CD4-positive, alpha-beta T cell treated with Interleukin-17A for 4 hours (primary cell): ENCODE measurements around the gene HSD17B8.
"Not testable (repeated sequence)": the region's sequence is repeated elsewhere in the genome, so short reads cannot be mapped to it uniquely, and the experiment has no call there.

Source experiments
- DNase-seq: peaks from one replicate; pipeline ENCODE4 v3.0.0-alpha.2; 2020; ENCODE audit warnings: mixed read lengths

The HSD17B8 gene

DNA sequence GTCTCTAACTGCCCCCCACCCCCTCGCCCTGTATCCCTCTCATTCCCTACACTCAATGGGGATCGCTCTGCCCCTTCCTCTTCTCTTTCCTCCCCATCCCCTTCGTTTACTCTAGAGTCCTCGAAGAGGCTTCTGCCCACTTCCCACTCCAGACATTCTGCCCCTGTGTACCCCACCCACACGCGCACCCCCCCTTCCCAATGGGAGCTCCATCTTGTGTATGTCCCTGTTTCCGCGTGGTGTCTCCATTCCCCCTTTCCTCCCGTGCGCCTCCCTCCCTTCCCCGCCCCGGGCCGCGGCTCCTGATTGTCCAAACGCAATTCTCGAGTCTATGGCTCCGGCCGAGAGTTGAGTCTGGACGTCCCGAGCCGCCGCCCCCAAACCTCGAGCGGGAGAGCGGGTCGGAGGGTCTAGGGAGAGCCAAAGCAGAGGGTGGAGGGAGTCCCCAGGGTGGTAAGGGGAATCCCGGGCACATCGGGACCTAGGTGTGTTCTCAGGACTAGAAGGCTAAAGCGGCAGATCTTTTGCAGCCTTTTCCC is 3.2 kb downstream of the HSD17B8 start:
- DNase-seq: peak; percentile 24

DNA sequence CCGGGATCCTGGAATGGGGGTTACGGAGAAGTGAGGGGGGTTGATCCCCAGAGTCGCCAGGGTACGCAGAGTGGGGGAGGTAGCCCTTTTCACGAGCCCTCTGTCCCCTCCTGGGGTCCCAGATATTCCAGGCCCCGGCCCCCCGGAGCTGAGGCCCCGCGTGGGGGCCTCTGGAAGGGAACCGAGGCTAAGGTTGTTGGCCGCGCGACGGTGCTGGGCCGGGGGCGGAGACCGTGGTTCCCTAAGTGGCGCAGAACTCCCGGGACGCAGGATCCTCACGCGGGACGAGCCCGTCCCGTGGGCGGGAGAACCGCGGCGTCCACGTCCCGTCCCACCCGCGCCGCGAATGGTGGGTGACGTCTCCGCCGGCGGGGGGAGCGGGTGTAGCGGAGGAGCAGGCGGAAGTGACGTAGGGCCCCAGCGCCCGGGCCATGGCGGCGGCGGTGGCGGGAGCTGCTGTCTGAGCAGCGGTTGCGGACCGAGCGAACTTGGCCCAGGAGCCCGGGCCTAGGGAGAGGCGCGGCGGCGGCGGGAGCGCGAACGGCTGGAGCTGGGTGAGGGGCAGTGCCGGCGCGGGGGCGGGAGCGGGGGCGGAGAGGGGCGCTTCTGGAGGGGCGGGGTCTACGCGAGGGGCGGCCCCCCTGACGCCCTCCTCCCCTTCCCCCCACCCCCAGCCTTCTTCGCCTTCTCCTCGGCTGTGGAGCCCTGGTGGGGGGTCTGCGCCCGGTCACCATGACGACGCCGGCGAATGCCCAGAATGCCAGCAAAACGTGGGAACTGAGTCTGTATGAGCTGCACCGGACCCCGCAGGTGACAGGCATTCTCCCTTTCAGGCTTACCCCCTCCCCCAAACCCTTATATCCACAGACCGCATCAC is 3.9 kb downstream of the HSD17B8 start, which contains the start of gene RING1:
Gene RING1 (plus strand): TSS at position 410 of the 877 bp plus-strand sequence. CDS start 323 bp downstream, at position 733.
- DNase-seq: peak; percentile 92

GRCh38 chr6:33209856-33210255 is 5.4 kb downstream of the HSD17B8 start:
- DNase-seq: no peak

- DNase-seq: no peak
Observed at GRCh38 chr6:33211136-33211535, 6.7 kb downstream of the HSD17B8 start.

GRCh38 chr6:33211666-33212422 is 7.4 kb downstream of the HSD17B8 start:
- DNase-seq: no peak

- no peak for DNase-seq
Observed at GRCh38 chr6:33212857-33213165, 8.4 kb downstream of the HSD17B8 start.

DNA sequence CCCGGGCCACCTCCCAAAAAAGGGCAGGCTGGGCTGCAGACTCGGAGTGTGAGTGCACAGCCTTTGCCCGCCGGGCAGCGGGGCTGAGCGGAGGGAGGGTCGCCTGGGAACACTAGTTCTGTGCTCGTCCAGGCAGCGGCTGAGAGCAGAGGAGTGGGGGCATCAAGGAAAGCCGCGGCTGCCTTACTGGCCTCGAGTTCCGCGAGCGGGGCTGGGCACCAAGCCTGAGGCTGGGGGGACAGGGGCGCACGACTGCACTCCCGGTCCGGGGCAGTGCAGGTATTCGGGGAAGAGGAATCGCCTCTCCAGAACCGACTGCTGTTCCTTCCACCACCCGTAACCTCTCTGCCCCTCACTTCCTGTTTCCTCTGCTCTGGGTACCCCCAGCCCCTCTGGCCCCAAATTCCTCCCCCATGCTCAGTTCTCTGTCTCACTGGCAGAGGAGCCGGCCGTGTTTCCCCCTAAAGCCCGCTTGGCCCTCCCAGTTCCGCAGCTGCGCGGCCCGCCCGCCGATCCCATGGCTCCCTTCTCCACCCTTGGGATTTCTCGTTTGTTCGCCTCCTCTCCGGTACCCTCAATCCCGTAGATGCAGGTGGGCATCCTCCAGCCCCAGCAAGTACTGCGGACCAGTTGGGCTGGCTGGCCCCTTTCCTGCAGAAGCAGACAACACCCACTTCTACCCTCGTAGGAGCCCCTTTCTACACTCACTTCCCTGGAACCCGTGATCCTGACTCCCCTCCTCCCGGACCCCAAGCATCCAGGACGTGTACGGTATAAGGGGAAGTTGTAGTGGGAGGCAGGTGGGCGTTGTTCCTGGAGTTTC is 8.9 kb downstream of the HSD17B8 start:
- DNase-seq: peak; percentile 26

GRCh38 chr6:33213989-33214335 is 9.5 kb downstream of the HSD17B8 start:
- DNase-seq: no peak

DNA sequence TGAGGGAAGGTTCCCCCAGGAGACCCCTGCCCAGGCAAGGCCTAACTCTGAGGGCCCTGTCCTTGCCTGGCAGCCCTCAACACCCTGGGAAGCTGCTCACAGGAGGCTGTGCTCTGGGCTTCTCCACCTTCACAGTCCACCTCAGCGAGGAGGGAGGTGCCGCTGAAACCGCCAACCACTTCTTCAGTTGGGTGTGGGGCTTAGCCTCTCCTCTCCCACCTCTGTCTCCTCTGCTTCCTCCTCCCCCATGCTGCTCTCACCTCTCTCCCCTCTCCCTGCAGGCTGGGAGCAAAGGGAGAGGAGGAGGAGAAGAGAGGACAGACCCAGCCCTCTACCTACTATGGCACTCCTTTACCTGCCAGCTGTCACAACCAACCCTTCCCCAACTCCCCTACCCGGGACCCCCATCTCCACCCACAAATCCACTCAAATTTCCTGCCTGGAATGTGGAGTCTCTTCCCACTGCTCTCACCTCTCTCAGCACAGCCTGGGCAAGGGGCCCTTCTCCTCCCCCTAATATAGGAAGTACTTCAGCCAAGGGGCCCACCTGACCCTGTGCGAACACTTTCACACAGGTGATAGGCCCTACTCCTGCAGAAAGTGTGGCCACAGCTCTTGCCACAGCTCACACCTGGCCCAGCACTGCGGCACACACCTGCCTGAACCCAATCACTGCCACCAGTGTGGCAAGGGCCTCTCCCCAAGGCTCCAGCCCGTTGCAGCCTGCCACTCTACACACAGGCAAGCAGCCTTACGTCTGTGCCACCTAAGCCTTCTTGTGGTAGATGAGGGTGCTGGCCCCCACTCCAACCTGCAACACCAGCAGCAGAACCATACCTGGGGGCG is 11.0 kb downstream of the HSD17B8 start:
- no peak for DNase-seq

- DNase-seq: no peak
Observed at GRCh38 chr6:33216117-33216649, 11.7 kb downstream of the HSD17B8 start.

GRCh38 chr6:33217246-33217645 is 12.8 kb downstream of the HSD17B8 start:
- no peak for DNase-seq

DNA sequence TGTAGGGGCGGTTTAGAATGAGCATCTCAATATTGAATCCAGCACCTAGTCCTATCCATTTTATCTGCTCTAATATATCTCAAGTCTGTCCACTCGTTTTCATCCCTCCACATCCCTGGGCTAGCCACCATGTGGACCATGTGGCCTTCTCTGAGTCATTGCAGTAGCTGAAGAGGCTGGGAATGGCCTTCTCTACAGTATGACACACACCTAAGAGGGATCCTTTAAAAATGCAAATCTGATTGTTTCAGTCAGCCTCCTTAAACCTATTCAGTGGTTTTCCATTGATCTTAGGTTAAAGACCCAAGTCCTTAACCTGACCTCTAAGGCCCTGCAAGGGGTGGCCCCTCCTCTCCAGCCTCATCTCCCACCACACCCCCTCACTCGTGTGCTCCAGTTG is 13.2 kb downstream of the HSD17B8 start:
- DNase-seq: no peak

- not testable (repeated sequence) for DNase-seq
Observed at GRCh38 chr6:33226503-33227120, 22.2 kb downstream of the HSD17B8 start.

- DNase-seq: no peak
Observed at GRCh38 chr6:33235221-33235634, 30.8 kb downstream of the HSD17B8 start.

DNA sequence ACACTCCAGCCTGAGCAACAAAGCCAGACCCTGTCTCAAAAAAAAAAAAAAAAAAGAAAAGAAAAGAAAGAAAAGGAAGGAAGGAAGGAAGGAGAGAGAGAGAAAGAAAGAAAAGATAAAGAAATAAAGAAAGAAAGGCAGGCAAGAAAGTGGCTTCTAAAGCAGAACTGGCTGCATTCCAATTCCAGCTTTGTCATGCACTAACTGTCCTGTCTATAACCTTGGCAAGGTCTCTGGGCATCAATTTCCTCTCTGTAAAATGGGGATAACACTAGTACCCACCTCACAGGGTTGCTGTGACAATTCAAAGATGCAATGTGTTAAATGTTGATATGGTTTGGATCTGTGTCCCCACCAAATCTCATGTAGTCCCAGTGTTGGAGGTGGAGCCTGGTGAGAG is 31.9 kb downstream of the HSD17B8 start:
- DNase-seq: no peak

DNA sequence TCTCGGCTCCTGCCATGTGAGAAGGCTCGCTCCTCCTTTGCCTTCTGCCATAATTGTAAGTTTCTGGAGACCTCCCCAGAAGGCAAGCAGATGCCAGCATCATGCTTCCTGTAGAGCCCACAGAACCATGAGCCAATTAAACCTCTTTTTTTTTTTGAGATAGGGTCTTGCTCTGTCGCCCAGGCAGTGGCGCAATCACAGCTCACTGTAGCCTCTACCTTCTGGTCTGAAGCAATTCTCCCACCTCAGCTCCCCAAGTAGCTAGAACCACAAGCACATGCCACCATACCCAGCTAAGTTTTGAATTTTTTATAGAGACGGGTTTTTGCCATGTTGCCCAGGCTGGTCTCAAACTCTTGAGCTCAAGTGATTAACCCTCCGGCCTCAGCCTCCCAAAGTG is 32.4 kb downstream of the HSD17B8 start:
- DNase-seq: no peak

GRCh38 chr6:33237741-33238140 is 33.3 kb downstream of the HSD17B8 start:
- no peak for DNase-seq

DNA sequence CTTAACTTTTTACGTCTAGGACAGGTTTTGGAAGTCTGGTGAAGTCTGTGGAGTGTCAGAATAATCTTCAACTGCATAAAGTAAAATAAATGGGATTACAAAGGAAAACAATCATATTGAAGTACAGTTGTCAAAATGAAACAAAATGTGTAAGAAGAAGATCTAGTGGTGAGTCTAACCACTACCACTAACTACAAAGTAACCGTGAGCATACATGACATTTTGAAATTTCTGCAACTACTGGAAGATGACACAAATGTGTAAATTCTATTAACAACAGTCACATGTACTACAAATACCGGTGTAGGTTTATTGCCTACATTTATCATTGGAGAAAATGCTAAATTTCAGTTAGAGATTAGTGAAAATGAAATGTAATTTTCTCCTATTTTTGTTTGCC is 37.5 kb downstream of the HSD17B8 start:
- no peak for DNase-seq

DNA sequence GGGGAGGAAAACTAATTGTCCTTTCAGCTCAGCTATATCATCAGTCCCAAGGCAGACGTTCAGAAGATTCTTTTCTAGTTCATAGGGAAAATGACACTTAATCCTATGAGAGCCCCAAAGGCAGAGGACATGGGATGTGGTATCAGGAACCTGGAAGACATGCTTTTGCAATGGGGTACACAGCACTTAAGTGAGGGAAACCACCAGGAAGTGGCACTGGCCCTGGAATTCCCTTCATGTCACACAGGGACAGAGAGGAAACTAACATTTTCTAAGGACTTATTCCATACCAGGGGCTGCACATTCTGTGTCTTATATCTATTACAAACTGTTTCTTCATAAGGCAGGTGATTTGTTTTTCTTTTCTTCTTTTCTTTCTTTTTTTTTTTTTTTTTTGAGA is 39.0 kb downstream of the HSD17B8 start:
- DNase-seq: no peak

- peak; percentile 94 for DNase-seq
Observed at GRCh38 chr6:33247977-33248642, 43.7 kb downstream of the HSD17B8 start.

- no peak for DNase-seq
Observed at GRCh38 chr6:33248643-33248931, 44.1 kb downstream of the HSD17B8 start.
